Common myeloid progenitor, CD34-positive (primary cell): ENCODE data around the gene TTC28.
A peak's percentile ranks its signal among the peaks of the same experiment; 100 is the strongest.

Experiments
- CTCF ChIA-PET: fragments of 350-600 bp; sonication (Branson Sonifier 250); formaldehyde crosslinking; loops from one replicate; lab custom pipeline; 2021; ENCODE audit warnings: antibody characterized with exemption; lab: Charles Lee
- POLR2A ChIA-PET: fragments of 350-600 bp; sonication (Branson Sonifier 250); formaldehyde crosslinking; loops from one replicate; lab custom pipeline; 2021; ENCODE audit warnings: antibody characterized with exemption; lab: Charles Lee
- DNase-seq, 3 donors: peaks; one replicate each; pipeline versions ENCODE4 v3.0.0 to v3.0.0-alpha.2; 2013
- H3K27ac ChIP-seq, 2 experiments: 1 replicate in 1 of 2; 2 replicates in 1 of 2; pipeline ENCODE4 v1.7.0; 2013; ENCODE audit warnings: inconsistent platforms in 2 of 2, low read length in 2 of 2, mild to moderate bottlenecking in 2 of 2, low read depth in 1 of 2, moderate library complexity in 1 of 2; ENCODE audit not compliant: severe bottlenecking in 2 of 2, insufficient read depth in 1 of 2, poor library complexity in 1 of 2
- H3K27me3 ChIP-seq, 5 experiments: replicated peaks in 2 of 5; 1 replicate in 3 of 5; 2 replicates in 2 of 5; pipeline versions ENCODE4 v1.6.1 to v1.7.0; 2013; ENCODE audit warnings: low read length in 4 of 5, mild to moderate bottlenecking in 2 of 5, moderate library complexity in 2 of 5, inconsistent platforms in 1 of 5; ENCODE audit not compliant: insufficient read depth in 5 of 5, control insufficient read depth in 4 of 5
- H3K36me3 ChIP-seq, 4 experiments: 1 replicate in 2 of 4; 2 replicates in 2 of 4; pipeline versions ENCODE4 v1.6.1 to v1.7.0; 2013; ENCODE audit warnings: low read length in 3 of 4, control low read depth in 1 of 4, mild to moderate bottlenecking in 1 of 4; ENCODE audit not compliant: control insufficient read depth in 4 of 4, insufficient read depth in 4 of 4
- H3K4me1 ChIP-seq, 4 experiments: 1 replicate in 3 of 4; 2 replicates in 1 of 4; pipeline versions ENCODE4 v1.6.1 to v1.7.1; 2013; ENCODE audit warnings: low read length in 3 of 4, mild to moderate bottlenecking in 3 of 4, control low read depth in 1 of 4, inconsistent platforms in 1 of 4, moderate library complexity in 1 of 4; ENCODE audit not compliant: control insufficient read depth in 4 of 4, insufficient read depth in 4 of 4; ENCODE audit errors: control extremely low read depth in 1 of 4
- H3K4me3 ChIP-seq, 7 experiments: 1 replicate in 4 of 7; 2 replicates in 3 of 7; pipeline versions ENCODE4 v1.5.1 to v1.7.0; 2013; ENCODE audit warnings: mild to moderate bottlenecking in 7 of 7, low read length in 6 of 7, moderate library complexity in 6 of 7, inconsistent platforms in 2 of 7, low read depth in 2 of 7, control low read depth in 1 of 7; ENCODE audit not compliant: insufficient read depth in 4 of 7, control insufficient read depth in 1 of 7; ENCODE audit errors: extremely low read depth in 1 of 7
- H3K9me3 ChIP-seq, 5 experiments: 1 replicate in 4 of 5; 2 replicates in 1 of 5; pipeline versions ENCODE4 v1.6.1 to v1.7.1; 2013; ENCODE audit warnings: low read length in 4 of 5, mild to moderate bottlenecking in 2 of 5, inconsistent platforms in 1 of 5, low read depth in 1 of 5, moderate library complexity in 1 of 5; ENCODE audit not compliant: control insufficient read depth in 4 of 5, insufficient read depth in 2 of 5; ENCODE audit errors: control extremely low read depth in 1 of 5
- WGBS: methylation state at CpG from one replicate; pipeline ENCODE4 v1.1.5; 2013; ENCODE audit not compliant: insufficient coverage; 5-methylcytosine and 5-hydroxymethylcytosine counted together

The TTC28 gene

GRCh38 chr22:28449041-28449440 is 230.6 kb downstream of the TTC28 start:
- no peaks in the 10 kb centered on the region for H3K27me3 ChIP-seq
- no peaks in the 10 kb centered on the region for H3K4me1 ChIP-seq
- no peaks in the 10 kb centered on the region for H3K36me3 ChIP-seq
- ChIA-PET CTCF (no interaction called here), POLR2A (no interaction called here)
- no peak overlapping the region for H3K27ac ChIP-seq
- H3K4me3 ChIP-seq = no peak overlapping the region
- no peaks in the 10 kb centered on the region for H3K9me3 ChIP-seq
- no peak for DNase-seq
- WGBS = no CpG with 5 or more reads among the region's 1 CpG

GRCh38 chr22:28448625-28449024 is 231.0 kb downstream of the TTC28 start:
- no peak overlapping the region for H3K4me3 ChIP-seq
- WGBS = no CpG with 5 or more reads among the region's 1 CpG
- no peak for DNase-seq
- no peak overlapping the region for H3K27ac ChIP-seq
- ChIA-PET POLR2A (no interaction called here), CTCF (no interaction called here)
- no peaks in the 10 kb centered on the region for H3K9me3 ChIP-seq
- no peaks in the 10 kb centered on the region for H3K36me3 ChIP-seq
- no peaks in the 10 kb centered on the region for H3K27me3 ChIP-seq
- H3K4me1 ChIP-seq = no peaks in the 10 kb centered on the region

DNA sequence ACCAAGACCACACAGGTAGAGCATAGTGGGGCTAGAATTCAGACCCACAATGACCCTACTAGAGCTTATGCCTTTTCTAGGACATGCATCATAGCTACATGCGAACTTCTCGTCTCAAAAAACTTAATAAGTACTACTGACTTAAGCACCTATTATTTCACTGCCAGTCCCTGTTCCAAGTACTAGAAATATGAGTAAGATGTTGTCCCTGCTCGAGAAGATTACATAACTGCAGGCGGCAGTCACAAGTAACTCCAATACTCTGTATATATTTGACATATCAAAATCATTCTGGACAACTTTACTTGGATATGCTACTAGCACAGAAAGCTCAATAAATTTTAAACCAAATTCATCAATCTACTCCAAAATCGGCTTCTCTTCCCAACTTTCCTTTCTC is 235.0 kb downstream of the TTC28 start:
- Histone ChIP-seq H3K4me1 (peaks cover 7 to 30% (median 15%) of the 10 kb centered on the region in 4 experiments), H3K4me3 (no peak overlapping the region), H3K9me3 (no peaks in the 10 kb centered on the region), H3K36me3 (no peaks in the 10 kb centered on the region), H3K27ac (no peak overlapping the region), H3K27me3 (no peaks in the 10 kb centered on the region)
- ChIA-PET CTCF (no interaction called here), POLR2A (no interaction called here)
- no peak for DNase-seq
- WGBS = 75% methylated on average over 1 of the region's 5 CpGs

DNA sequence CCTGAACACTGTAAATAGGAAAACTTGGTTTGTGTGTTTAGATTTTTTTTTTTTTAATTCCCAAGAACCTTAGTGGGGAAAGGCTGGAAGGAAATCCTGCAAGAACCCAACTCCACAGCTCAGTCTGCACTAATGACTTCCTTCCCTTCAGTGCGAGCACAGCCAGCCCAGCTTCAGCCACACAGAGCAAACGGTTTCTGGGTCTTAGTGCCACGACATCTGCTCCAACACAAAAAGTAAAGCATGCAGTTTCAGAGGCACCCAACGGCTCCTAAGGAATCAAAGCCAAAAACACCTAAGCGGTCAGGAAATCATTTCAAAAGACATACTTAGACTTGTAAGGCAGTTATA is 236.1 kb downstream of the TTC28 start:
- peak; percentile 54 to 89 (median 81) for DNase-seq
- ChIA-PET POLR2A (no interaction called here), CTCF (interaction anchor here (0.7 to 3.5 kb wide), 7 partner anchors 11 to 554 kb away, joined by 3 to 21 read pairs (median 5); no protein-coding TSS in a partner anchor)
- H3K4me3 ChIP-seq = peak overlapping the region in 6 of 7 experiments; percentile 74 to 97 (median 84)
- H3K27me3 ChIP-seq = no peaks in the 10 kb centered on the region
- WGBS = no CpG with 5 or more reads among the region's 5 CpGs
- H3K4me1 ChIP-seq = peaks cover 7 to 30% (median 15%) of the 10 kb centered on the region in 4 experiments
- peak overlapping the region in 1 of 2 experiments; percentile 43 for H3K27ac ChIP-seq
- H3K9me3 ChIP-seq = no peaks in the 10 kb centered on the region
- no peaks in the 10 kb centered on the region for H3K36me3 ChIP-seq

DNA sequence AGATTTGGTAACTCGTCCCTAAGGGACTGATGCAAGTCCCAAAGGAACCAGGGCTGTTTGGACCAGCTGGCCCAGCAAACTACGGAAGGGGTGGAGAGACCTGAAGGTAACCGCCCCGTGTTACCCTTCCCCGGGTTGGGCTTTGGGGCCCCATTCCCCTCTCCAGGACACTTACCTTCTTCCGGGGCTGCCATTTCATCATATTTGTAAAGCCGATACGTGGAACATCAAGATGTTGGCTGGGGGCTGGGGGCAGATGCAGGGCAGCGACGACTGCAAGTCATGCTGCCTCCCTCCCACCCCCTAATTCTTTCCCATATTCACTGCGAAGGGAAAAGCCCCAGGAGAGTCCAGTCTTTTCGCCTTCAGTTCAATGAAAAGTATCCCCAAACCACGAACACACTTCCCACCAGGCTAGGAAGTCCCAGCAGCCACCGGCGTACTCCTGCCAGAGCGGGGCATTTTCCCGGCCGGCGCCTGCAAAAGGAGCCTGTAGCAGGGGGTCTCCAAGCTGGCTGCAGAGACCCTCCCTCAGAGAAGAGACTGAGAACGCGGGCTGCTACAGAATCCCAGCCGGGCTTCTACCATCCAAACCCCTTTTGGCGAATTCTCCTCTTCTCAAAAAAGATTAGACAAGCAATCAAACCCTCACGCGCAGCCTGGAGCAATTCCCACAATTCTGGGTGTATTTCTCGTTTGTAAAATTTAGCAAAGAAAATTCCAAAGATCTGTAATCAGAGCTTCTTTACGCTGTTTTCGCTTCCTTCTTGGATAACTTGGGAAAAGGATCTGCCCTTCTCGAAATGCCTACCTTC is 236.7 kb downstream of the TTC28 start:
- WGBS = 0% methylated on average over 18 of the region's 29 CpGs
- H3K9me3 ChIP-seq = no peaks in the 10 kb centered on the region
- H3K4me1 ChIP-seq = peaks cover 7 to 30% (median 15%) of the 10 kb centered on the region in 4 experiments
- no peaks in the 10 kb centered on the region for H3K36me3 ChIP-seq
- H3K27me3 ChIP-seq = no peaks in the 10 kb centered on the region
- H3K27ac ChIP-seq = peak overlapping the region in 1 of 2 experiments; percentile 43
- POLR2A ChIA-PET = no interaction called here
- CTCF ChIA-PET = interaction anchor here (0.7 to 3.5 kb wide), 8 partner anchors 10 to 554 kb away, joined by 3 to 21 read pairs (median 4); no protein-coding TSS in a partner anchor
- peak; percentile 17 to 65 (median 42) for DNase-seq
- peak overlapping the region; percentile 60 to 97 (median 78) for H3K4me3 ChIP-seq

DNA sequence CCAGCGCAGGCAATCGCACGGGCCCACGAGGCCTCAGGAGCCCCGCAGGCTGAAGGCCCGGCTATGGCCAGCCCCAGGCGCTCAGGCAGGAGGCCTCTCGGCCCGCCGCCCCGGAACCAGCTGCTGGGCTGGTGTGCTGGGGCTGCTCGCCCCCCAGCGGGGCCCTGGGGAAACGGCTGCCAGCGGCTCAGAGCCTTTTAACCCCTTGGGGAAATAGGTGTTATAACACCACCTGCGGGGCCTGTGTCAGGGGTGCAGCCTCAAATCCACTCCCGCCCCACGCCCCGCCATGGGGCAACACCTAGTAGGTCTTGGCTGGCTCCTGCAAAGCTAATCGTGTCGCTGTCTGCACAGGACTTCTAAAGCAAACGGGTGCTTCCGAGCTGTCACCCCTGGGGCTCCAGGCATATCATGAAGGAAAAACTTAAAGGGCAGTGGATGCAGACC is 237.4 kb downstream of the TTC28 start:
- no peaks in the 10 kb centered on the region for H3K27me3 ChIP-seq
- H3K36me3 ChIP-seq = no peaks in the 10 kb centered on the region
- H3K9me3 ChIP-seq = no peaks in the 10 kb centered on the region
- ChIA-PET CTCF (interaction anchor here (0.7 to 3.5 kb wide), 9 partner anchors 9 to 422 kb away, joined by 3 to 21 read pairs (median 4); no protein-coding TSS in a partner anchor), POLR2A (no interaction called here)
- H3K27ac ChIP-seq = peak overlapping the region in 1 of 2 experiments; percentile 43
- H3K4me1 ChIP-seq = peaks cover 7 to 30% (median 15%) of the 10 kb centered on the region in 4 experiments
- 0% methylated on average over 20 of the region's 23 CpGs for WGBS
- DNase-seq = peak; percentile 81 to 92 (median 82)
- H3K4me3 ChIP-seq = peak overlapping the region; percentile 60 to 97 (median 78)

- H3K27ac ChIP-seq = no peak overlapping the region
- H3K4me1 ChIP-seq = peaks cover 7 to 30% (median 15%) of the 10 kb centered on the region in 4 experiments
- H3K27me3 ChIP-seq = no peaks in the 10 kb centered on the region
- peak overlapping the region; percentile 60 to 97 (median 78) for H3K4me3 ChIP-seq
- 18% methylated on average over 13 of the region's 16 CpGs for WGBS
- peak in 1 of 3 donors; percentile 22 for DNase-seq
- CTCF ChIA-PET = interaction anchor here (0.6 to 3.5 kb wide), 7 partner anchors 65 to 509 kb away, joined by 3 to 21 read pairs (median 4); no protein-coding TSS in a partner anchor
- H3K9me3 ChIP-seq = no peaks in the 10 kb centered on the region
- H3K36me3 ChIP-seq = no peaks in the 10 kb centered on the region
- POLR2A ChIA-PET = no interaction called here
Measured at GRCh38 chr22:28441720-28442263, 237.8 kb downstream of the TTC28 start.
